Islet precursor cell (in vitro differentiated cells): Measurements from ENCODE around the gene PPIB.
A peak's percentile ranks its signal among the peaks of the same experiment; 100 is the strongest.
"Not testable (repeated sequence)": the region's sequence is repeated elsewhere in the genome, so short reads cannot be mapped to it uniquely, and the experiment has no call there.

Source experiments
- DNase-seq: peaks from one replicate; pipeline ENCODE4 v3.0.0-alpha.2; 2018

PPIB gene

DNA sequence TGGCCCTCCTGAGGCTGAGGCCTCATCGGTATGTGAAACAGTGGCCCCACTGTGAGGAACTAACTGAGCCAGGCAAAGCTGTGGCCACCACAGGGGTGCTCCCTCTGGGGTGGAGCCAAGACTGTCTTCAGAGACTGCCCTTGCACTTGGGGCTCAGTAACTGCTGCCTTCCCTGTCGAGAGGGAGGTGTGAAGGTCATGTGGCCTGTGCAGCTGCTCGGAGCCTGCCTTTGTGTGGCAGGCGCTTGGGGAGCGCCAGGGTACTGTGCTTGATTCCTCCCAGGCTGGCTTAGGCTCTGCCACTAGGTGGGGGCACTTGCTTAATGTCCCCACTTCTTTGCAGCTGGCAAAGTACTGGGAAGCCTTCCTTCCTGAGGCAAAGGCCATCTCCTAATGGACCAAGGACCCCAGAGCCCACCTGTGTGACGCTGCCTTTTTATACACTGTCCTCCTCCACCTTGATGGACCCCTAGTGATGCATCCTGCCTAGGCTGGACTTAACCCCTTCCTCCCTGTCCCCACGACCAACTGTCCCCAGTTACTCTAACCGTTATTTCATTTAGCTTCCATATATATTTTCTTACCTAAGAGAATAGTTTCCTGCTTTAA, 25.5 kb downstream of the PPIB start:
- no peak for DNase-seq

- no peak for DNase-seq
Observed at GRCh38 chr15:64136347-64136746, 26.5 kb downstream of the PPIB start.

- DNase-seq = no peak
Observed at GRCh38 chr15:64134345-64134829, 28.4 kb downstream of the PPIB start.

DNA sequence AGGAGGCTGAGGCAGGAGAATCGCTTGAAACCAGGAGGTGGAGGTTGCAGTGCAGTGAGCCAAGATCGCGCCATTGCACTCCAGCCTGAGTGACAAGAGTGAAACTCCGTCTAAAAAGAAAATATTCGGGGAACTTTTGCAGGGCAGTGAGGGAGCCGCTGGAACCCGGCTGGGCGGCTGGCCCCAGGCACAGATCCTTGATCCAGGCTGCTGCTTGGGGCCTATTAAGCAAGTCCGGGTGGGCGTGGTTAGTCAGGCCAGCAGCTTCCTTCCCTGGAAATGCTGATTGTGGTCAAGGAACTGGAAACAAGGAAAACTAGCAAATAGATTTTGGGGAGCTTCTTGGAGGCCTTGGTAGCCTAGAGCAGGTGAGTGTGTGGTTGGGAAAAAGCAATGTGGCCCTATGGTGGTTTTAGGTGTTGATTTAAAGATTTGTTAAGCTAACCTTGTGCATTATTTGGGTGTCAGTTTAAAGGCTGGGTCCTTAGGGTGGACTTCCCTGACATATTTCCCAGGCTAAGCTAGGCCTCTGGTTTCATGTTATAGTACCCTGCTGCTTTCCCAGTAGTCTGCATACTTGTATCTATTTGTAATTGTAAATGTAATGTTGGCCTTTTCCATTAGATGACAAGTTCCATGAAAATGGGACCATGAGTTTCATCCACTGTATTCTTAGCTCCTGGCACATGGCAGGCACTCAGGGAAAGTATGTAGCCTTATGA, 29.0 kb downstream of the PPIB start:
- DNase-seq = no peak

DNA sequence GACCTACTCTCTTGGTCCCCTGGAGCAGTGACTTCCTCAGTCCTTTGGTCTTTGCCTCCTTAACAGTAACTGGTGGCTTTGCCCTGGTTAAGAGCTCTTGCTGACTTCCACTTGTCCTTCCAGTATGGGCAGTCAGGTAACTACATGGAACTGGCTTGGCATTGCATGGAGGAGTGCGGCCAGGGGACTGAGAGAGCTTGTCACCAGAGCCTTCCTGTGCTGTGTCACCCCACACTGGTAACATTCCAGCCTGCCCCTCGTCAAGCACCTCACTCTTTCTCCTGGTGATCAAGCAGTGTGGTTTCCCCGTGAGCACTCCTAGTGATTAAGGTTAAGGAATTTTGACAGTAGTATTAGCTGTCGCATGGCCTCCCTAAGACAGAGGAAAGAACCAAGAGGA, 30.6 kb downstream of the PPIB start:
- no peak for DNase-seq

DNA sequence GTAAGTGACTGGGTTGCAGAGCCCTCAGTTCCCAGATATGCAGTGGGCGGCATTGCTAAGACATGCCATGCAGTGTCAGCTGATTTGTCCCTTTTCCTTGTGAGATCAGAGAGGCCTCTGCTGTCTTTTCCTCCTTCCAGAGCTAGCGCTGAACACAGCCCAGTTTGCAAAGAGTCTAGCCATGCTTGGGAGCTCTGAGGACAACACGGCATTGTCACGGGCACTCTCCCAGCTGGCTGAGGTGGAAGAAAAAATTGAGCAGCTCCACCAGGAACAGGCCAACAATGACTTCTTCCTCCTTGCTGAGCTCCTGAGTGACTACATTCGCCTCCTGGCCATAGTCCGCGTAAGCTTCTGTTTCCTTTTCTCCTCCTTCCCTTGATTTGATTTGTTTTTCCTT, 31.3 kb downstream of the PPIB start:
- DNase-seq = no peak

- DNase-seq = no peak
Observed at GRCh38 chr15:64130159-64130558, 32.7 kb downstream of the PPIB start.

DNA sequence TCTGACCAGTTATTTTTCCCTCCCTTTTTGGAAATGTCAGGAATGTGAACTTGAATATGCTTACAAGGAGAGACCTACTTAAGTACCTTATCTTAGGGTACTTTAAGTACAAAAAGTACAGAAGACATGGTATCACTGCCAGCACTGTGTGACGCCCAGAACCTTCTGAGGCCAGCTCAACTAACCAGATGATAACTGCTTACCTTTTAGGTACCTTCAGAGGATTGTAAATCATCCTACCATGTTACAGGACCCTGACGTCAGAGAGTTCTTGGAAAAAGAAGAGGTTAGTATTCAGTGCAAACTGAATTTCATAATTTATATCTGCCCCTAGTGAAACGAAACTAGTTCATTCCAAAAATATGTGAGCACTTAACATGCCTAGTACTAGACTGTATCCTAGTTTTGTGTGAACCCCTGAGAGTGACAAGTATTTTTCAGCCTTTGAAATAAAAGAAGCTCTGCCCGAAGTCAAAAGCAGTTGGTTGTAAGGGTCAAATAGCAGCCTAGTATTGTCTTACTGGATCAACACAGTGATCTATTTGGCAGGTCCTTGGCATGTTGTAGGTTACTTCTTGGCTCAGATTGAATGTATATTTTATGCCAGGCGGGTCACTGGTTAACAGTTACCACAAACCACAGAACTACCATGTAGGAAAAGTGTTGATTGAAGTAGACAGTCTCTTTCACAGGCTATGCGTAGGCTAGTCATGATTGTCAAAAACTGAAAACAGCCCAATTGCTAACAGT, 35.1 kb downstream of the PPIB start:
- no peak for DNase-seq

DNA sequence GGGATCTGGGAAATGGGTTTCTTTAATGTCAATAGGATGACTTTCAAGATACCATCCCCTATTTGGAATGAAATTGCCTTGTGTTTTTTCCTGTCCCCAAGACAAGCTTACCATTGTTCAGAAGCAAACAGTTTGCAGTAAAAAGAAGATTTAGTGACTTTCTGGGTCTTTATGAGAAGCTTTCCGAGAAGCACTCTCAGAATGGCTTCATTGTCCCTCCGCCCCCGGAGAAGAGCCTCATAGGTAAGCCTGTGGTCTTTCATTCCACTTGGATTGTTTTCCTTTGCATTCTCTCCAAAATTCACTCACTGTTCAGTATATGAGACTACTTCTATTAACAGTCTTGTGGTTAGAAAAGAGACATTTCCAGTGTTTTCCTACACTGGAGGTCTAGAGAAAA, 36.8 kb downstream of the PPIB start:
- no peak for DNase-seq

- no peak for DNase-seq
Observed at GRCh38 chr15:64122936-64123351, 39.9 kb downstream of the PPIB start.

DNA sequence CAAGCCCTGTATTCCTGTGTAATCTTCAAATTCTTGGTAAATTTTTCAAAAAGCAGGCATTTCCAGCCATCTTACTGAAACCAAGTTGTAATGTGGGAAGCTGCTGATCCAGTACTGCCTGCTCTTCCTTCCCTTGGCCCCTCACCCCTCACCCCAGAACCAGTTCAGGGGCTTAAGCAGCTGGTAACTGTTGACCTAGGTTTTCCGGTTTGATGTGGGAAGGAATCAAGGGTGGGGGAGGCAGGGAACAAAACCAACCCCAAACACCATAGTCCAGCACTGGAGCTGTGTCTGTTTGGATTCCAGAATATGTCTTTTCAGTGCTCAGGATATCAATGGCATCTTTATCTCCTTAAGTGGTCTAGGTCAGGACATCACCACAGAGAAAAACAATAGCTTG, 40.4 kb downstream of the PPIB start:
- DNase-seq = no peak

- no peak for DNase-seq
Observed at GRCh38 chr15:64121614-64122013, 41.2 kb downstream of the PPIB start.

GRCh38 chr15:64120322-64120721, 42.5 kb downstream of the PPIB start:
- DNase-seq = not testable (repeated sequence)

DNA sequence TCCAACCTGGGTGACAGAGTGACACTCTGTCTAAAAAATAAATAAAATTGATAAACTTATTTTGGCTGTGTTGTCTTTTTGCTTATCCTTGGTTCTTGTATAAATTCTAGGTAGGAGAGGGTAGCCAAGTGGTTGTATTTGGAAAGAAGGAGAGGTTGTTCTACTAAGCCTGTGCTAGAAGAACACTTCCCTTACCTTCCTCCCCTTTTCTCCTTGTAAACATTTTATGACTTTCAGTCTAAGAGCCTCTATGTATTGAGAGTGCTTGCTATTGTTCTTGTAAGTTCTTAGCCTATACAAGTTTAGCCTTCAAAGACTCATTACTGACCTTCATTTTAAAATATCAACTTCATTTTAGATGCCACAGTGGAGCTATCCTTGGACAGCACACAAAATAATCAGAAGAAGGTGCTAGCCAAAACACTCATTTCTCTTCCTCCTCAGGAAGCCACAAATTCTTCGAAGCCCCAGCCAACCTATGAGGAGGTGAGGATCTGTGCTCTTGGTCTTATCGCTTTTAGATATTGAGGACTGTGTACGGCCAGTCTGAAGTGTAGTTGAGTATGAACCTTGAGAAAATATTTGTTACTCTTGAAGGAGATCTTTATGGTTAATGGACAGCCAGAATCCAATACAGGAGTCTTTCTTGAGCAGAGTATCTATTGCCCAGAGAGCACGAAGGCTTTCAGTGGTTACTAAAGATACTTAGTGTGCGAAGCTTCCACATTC, 44.9 kb downstream of the PPIB start:
- no peak for DNase-seq

GRCh38 chr15:64112904-64113303, 49.9 kb downstream of the PPIB start:
- no peak for DNase-seq

GRCh38 chr15:64112073-64112772, 50.6 kb downstream of the PPIB start:
- DNase-seq = no peak

- peak; percentile 81 for DNase-seq
Observed at GRCh38 chr15:64111679-64112050, 51.2 kb downstream of the PPIB start.

- no peak for DNase-seq
Observed at GRCh38 chr15:64110950-64111678, 51.7 kb downstream of the PPIB start.

DNA sequence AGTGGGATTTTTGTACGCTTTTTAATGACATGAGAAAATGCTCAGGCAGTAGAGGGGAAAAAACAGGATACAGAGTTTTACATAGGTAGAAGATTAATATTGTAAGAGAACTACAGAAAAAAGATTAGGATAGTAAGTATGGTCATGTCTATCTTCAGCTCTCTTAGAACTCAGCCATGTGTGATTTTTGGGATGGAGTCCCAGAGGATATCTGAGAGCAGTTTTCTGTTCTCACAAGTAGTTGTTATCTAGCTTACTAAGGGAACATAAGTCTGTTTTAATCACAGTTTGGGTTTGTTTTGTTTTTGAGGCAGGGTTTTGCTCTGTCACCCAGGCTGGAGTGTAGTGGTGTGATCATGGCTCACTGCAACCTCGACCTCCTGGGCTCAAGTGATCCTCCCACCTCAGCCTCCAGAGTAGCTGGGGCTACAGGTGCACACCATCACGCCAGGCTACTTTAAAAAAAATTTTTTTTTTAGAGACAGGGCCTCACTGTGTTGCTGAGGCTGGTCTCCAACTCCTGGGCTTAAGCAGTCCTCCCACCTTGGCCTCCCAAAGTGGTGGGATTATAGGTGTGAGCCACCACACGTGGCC, 52.6 kb downstream of the PPIB start:
- DNase-seq = not testable (repeated sequence)

GRCh38 chr15:64107337-64107736, 55.5 kb downstream of the PPIB start:
- no peak for DNase-seq
